GM06990 (cell line): ENCODE data around the gene RPS19.
"Not testable (repeated sequence)": the region's sequence is repeated elsewhere in the genome, so short reads cannot be mapped to it uniquely, and the experiment has no call there.

ENCODE experiments used
- DNase-seq: peaks from one replicate; pipeline ENCODE4 v3.0.0-alpha.2; 2011; ENCODE audit not compliant: insufficient read length; ENCODE audit errors: extremely low read depth
- H3K27me3 ChIP-seq: replicated peaks from 2 replicates; pipeline ENCODE4 v1.6.0; 2011; ENCODE audit warnings: low read length; ENCODE audit not compliant: control insufficient read depth, insufficient read depth
- H3K36me3 ChIP-seq: 2 replicates; pipeline ENCODE4 v1.5.1; 2011; ENCODE audit warnings: low read length; ENCODE audit not compliant: control insufficient read depth, insufficient read depth
- H3K4me3 ChIP-seq: replicated peaks from 2 replicates; pipeline ENCODE4 v1.5.1; 2011; ENCODE audit warnings: low read depth, mild to moderate bottlenecking, control low read depth, low read length
- CTCF ChIP-seq: IDR thresholded peaks from 2 replicates; pipeline ENCODE4 v1.5.1; 2011; ENCODE audit warnings: low read length, control low read depth, mild to moderate bottlenecking, inconsistent platforms; ENCODE audit not compliant: insufficient read depth, poor library complexity, severe bottlenecking

Gene RPS19

GRCh38 chr19:41871573-41872383 lies 11.7 kb downstream of the RPS19 start:
- Histone ChIP-seq H3K27me3 (no peaks in the 10 kb centered on the region), H3K36me3 (peaks cover 32% of the 10 kb centered on the region), H3K4me3 (no peak overlapping the region)
- TF ChIP-seq CTCF = no peak
- DNase-seq = peak; percentile 81

GRCh38 chr19:41872384-41872774 lies 12.3 kb downstream of the RPS19 start:
- H3K36me3 ChIP-seq = peaks cover 29% of the 10 kb centered on the region
- DNase-seq = no peak
- no peak for TF ChIP-seq CTCF
- no peak overlapping the region for H3K4me3 ChIP-seq
- H3K27me3 ChIP-seq = no peaks in the 10 kb centered on the region

GRCh38 chr19:41872775-41873647 lies 13.0 kb downstream of the RPS19 start:
- H3K36me3 ChIP-seq = peaks cover 27% of the 10 kb centered on the region
- TF ChIP-seq CTCF = peak; percentile 89
- H3K27me3 ChIP-seq = no peaks in the 10 kb centered on the region
- no peak overlapping the region for H3K4me3 ChIP-seq
- DNase-seq = peak; percentile 80

GRCh38 chr19:41875973-41876372 lies 15.9 kb downstream of the RPS19 start:
- not testable (repeated sequence) for H3K4me3 ChIP-seq, DNase-seq, H3K27me3 ChIP-seq
- peaks cover 15% of the 10 kb centered on the region for H3K36me3 ChIP-seq

- peaks cover 13% of the 10 kb centered on the region for H3K36me3 ChIP-seq
- no peak for TF ChIP-seq CTCF
- peak within 1 kb of the TSS; percentile 78 for H3K4me3 ChIP-seq
- DNase-seq = peak; percentile 87
- no peaks in the 10 kb centered on the region for H3K27me3 ChIP-seq
These were observed 17.1 kb downstream of the RPS19 start, which contains the start of gene CD79A for GRCh38 chr19:41876847-41877832. Gene CD79A, plus strand, starts transcription at chr19:41877279. Its CDS starts 26 bp downstream, at chr19:41877305.
